ENCODE data around the gene RAB6D.
"Not testable (repeated sequence)": the region's sequence is repeated elsewhere in the genome, so short reads cannot be mapped to it uniquely, and the experiment has no call there.

RAB6D gene

DNA sequence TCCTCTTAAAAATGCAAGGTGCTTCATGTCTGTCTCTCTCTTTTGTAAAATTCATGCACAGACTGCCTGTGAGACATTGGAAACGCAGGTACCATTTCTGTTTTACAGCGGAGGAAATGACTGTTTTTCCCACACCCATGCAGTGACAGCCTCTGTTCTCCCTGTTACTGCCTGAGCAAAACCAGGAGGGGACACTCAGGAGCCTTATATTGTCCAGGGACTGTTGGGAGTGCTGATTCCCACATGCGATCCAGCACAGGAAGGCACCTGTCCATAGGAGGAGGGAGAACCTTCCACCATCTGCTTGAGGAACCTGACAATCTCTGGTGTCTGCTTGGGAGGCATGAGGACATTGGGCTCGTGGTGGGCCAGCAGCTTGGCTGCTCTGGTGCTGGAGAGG lies 36.9 kb upstream of the RAB6D start:
- H3K4me2 ChIP-seq (ENCODE audit: low read length), result no peak overlapping the region
- no peak overlapping the region for H3K4me3 ChIP-seq (ENCODE audit: low read depth, low read length, poor library complexity, severe bottlenecking)
- no peaks in the 10 kb centered on the region for H3K9me2 ChIP-seq (ENCODE audit: low read depth, low read length)
- H3K9ac ChIP-seq (ENCODE audit: low read length), result no peak overlapping the region
- H3K79me2 ChIP-seq (ENCODE audit: insufficient read depth, low read length), result no peaks in the 10 kb centered on the region
- no peaks in the 10 kb centered on the region for H3K4me1 ChIP-seq (ENCODE audit: insufficient read depth, low read length, severe bottlenecking)
- no peak overlapping the region for H2AFZ ChIP-seq (ENCODE audit: low read length)
- TF ChIP-seq EZH2 (IDR thresholded peaks at IDR 0.05; ENCODE audit: borderline replicate concordance, low read length), result no peak
- TF ChIP-seq, protein P1, sequence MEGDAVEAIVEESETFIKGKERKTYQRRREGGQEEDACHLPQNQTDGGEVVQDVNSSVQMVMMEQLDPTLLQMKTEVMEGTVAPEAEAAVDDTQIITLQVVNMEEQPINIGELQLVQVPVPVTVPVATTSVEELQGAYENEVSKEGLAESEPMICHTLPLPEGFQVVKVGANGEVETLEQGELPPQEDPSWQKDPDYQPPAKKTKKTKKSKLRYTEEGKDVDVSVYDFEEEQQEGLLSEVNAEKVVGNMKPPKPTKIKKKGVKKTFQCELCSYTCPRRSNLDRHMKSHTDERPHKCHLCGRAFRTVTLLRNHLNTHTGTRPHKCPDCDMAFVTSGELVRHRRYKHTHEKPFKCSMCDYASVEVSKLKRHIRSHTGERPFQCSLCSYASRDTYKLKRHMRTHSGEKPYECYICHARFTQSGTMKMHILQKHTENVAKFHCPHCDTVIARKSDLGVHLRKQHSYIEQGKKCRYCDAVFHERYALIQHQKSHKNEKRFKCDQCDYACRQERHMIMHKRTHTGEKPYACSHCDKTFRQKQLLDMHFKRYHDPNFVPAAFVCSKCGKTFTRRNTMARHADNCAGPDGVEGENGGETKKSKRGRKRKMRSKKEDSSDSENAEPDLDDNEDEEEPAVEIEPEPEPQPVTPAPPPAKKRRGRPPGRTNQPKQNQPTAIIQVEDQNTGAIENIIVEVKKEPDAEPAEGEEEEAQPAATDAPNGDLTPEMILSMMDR (IDR thresholded peaks at IDR 0.05; ENCODE audit: low read length), result no peak
- no peaks in the 10 kb centered on the region for H4K20me1 ChIP-seq (ENCODE audit: insufficient read depth, low read length)
- H3K27ac ChIP-seq (ENCODE audit: low read depth, low read length, poor library complexity, severe bottlenecking), result no peak overlapping the region
- H3K36me3 ChIP-seq (ENCODE audit: insufficient read depth, low read length), result no peaks in the 10 kb centered on the region
- H3F3A ChIP-seq (ENCODE audit: insufficient read depth, low read length), result no peaks in the 10 kb centered on the region
- no peaks in the 10 kb centered on the region for H3K9me3 ChIP-seq (ENCODE audit: low read length)
- H3K27me3 ChIP-seq (ENCODE audit: insufficient read depth, low read length), result 0 out of 2 replicates have a peak, but pooled peaks cover 4% of the 10 kb centered on the region

DNA sequence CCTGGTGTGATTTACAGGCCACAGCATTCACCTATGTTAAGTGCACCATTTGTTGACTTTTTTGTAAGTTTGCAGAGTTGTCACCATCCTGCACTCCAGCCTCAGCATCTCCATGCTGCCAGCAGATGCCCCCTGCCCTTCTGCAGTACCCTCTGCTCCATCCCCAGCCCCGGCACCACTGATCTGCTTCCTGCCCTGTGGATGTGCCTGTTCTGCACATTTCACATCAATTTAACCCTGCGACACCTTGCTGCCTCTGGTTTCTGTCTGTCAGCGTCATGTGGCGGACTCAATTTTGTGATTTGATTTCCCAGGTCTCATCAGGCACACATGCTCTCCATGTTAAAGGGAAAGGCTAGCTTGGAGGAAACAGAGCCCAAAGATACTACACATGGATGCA lies 36.5 kb upstream of the RAB6D start:
- H3K36me3 ChIP-seq (ENCODE audit: insufficient read depth, low read length); H3K27me3 ChIP-seq (ENCODE audit: insufficient read depth, low read length): not testable (repeated sequence)

DNA sequence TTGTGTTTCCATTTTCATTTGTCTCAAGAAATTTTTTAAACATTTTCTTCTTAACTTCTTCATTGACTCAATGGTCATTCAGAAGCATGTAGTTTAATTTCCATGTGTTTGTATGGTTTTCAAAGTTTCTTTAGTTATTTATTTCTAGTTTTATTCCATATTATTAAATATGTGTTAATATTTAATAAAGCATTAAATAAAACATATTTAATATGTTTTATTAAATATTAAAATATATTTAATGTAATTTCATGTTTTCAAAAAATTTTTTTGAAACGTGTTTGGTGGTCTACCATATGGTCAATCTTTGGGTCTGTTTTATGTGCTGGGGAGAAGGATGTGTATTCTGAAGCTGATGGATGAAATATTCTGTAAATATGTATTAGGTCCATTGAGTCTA lies 32.2 kb upstream of the RAB6D start:
- not testable (repeated sequence) for H3K4me1 ChIP-seq (ENCODE audit: insufficient read depth, low read length, severe bottlenecking); H3K79me2 ChIP-seq (ENCODE audit: insufficient read depth, low read length); H2AFZ ChIP-seq (ENCODE audit: low read length); H3K9me2 ChIP-seq (ENCODE audit: low read depth, low read length); H3K27ac ChIP-seq (ENCODE audit: low read depth, low read length, poor library complexity, severe bottlenecking); H3K36me3 ChIP-seq (ENCODE audit: insufficient read depth, low read length); H3K27me3 ChIP-seq (ENCODE audit: insufficient read depth, low read length); H3F3A ChIP-seq (ENCODE audit: insufficient read depth, low read length); H3K4me3 ChIP-seq (ENCODE audit: low read depth, low read length, poor library complexity, severe bottlenecking); H3K9ac ChIP-seq (ENCODE audit: low read length); H3K4me2 ChIP-seq (ENCODE audit: low read length); H4K20me1 ChIP-seq (ENCODE audit: insufficient read depth, low read length); H3K9me3 ChIP-seq (ENCODE audit: low read length)

More for the DNA sequence above, 36.5 kb upstream of the RAB6D start:
- not testable (repeated sequence) for H2AFZ ChIP-seq (ENCODE audit: low read length); H4K20me1 ChIP-seq (ENCODE audit: insufficient read depth, low read length); H3K4me1 ChIP-seq (ENCODE audit: insufficient read depth, low read length, severe bottlenecking); H3K27ac ChIP-seq (ENCODE audit: low read depth, low read length, poor library complexity, severe bottlenecking); H3K4me3 ChIP-seq (ENCODE audit: low read depth, low read length, poor library complexity, severe bottlenecking); H3F3A ChIP-seq (ENCODE audit: insufficient read depth, low read length); H3K9me3 ChIP-seq (ENCODE audit: low read length); H3K79me2 ChIP-seq (ENCODE audit: insufficient read depth, low read length); H3K9ac ChIP-seq (ENCODE audit: low read length); H3K9me2 ChIP-seq (ENCODE audit: low read depth, low read length); H3K4me2 ChIP-seq (ENCODE audit: low read length)

DNA sequence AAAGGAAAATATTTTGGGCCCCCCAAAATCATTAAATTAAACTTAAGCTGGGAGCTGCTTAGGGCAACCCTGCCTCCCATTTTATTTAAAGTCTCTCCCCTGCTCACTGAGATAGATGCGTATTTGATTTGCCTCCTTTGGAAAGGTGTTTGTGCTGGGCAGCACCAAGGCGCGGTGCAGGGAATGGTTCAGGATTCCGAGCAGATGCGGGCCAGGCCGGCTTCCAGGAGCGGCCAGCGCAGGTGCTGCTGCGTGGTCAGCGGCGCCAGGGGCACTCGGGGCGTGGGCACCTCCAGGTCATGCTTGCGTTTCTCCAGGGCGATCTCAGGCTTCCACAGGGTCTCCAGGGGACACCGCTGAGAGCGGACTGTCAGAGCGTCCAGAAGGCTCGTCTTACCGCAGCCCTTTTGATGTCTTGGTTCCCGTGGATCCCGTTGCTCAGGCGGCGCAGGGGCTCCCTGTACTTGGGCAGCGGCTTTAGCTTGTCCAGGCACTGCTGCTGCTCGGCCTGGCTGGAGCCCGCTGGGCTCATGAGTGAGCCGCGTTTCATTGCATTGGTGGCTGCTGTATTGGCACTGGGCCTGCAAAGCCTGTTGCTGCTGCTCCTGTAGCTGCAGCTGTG lies 31.2 kb upstream of the RAB6D start:
- not testable (repeated sequence) for H3K4me1 ChIP-seq (ENCODE audit: insufficient read depth, low read length, severe bottlenecking); H3F3A ChIP-seq (ENCODE audit: insufficient read depth, low read length); H3K9me3 ChIP-seq (ENCODE audit: low read length); H3K9me2 ChIP-seq (ENCODE audit: low read depth, low read length); H3K4me2 ChIP-seq (ENCODE audit: low read length); H3K27ac ChIP-seq (ENCODE audit: low read depth, low read length, poor library complexity, severe bottlenecking); H4K20me1 ChIP-seq (ENCODE audit: insufficient read depth, low read length); H3K27me3 ChIP-seq (ENCODE audit: insufficient read depth, low read length); H3K9ac ChIP-seq (ENCODE audit: low read length); H3K4me3 ChIP-seq (ENCODE audit: low read depth, low read length, poor library complexity, severe bottlenecking); H3K79me2 ChIP-seq (ENCODE audit: insufficient read depth, low read length); H3K36me3 ChIP-seq (ENCODE audit: insufficient read depth, low read length); H2AFZ ChIP-seq (ENCODE audit: low read length)

Measured in OCI-LY1 (cell line).